HEK293 (cell line): ENCODE results near the gene SLC20A1.
"Not testable (repeated sequence)": the region's sequence is repeated elsewhere in the genome, so short reads cannot be mapped to it uniquely, and the experiment has no call there.

Source experiments
- BCL11B ChIP-seq: fragments of 450-650 bp; formaldehyde crosslinking; IDR thresholded peaks from 2 replicates; pipeline ENCODE4 v1.5.1; 2016; ENCODE audit warnings: low read depth, missing biosample characterization, missing genetic modification characterization
- CTCF ChIP-seq: fragments of 450-650 bp; formaldehyde crosslinking; IDR thresholded peaks from 2 replicates; pipeline ENCODE4 v1.5.1; 2016; ENCODE audit warnings: missing biosample characterization, missing genetic modification characterization
- KLF1 ChIP-seq: fragments of 450-650 bp; formaldehyde crosslinking; IDR thresholded peaks from 2 replicates; pipeline ENCODE4 v1.5.1; 2016; ENCODE audit warnings: missing biosample characterization, missing genetic modification characterization
- SP2 ChIP-seq: fragments of 450-650 bp; formaldehyde crosslinking; IDR thresholded peaks from 2 replicates; pipeline ENCODE4 v1.5.1; 2016; ENCODE audit warnings: missing biosample characterization, missing genetic modification characterization
- YY1 ChIP-seq: fragments of 450-650 bp; formaldehyde crosslinking; IDR thresholded peaks from 2 replicates; pipeline ENCODE4 v1.5.1; 2018; ENCODE audit warnings: missing biosample characterization, missing genetic modification characterization
- ZBTB49 ChIP-seq: fragments of 450-650 bp; formaldehyde crosslinking; IDR thresholded peaks from 2 replicates; pipeline ENCODE4 v1.5.1; 2016; ENCODE audit warnings: missing biosample characterization, missing genetic modification characterization, low read depth
- ZBTB6 ChIP-seq: fragments of 450-650 bp; formaldehyde crosslinking; IDR thresholded peaks from 2 replicates; pipeline ENCODE4 v1.5.1; 2017; ENCODE audit warnings: missing biosample characterization, missing genetic modification characterization
- ZNF132 ChIP-seq: fragments of 450-650 bp; formaldehyde crosslinking; IDR thresholded peaks from 2 replicates; pipeline ENCODE4 v1.5.1; 2017; ENCODE audit warnings: missing biosample characterization, missing genetic modification characterization, borderline replicate concordance
- ZNF174 ChIP-seq: fragments of 450-650 bp; formaldehyde crosslinking; IDR thresholded peaks from 2 replicates; pipeline ENCODE4 v1.5.0; 2017; ENCODE audit warnings: missing biosample characterization, mild to moderate bottlenecking, missing genetic modification characterization
- ZNF24 ChIP-seq: fragments of 450-650 bp; formaldehyde crosslinking; IDR thresholded peaks from 2 replicates; pipeline ENCODE4 v1.5.1; 2016; ENCODE audit warnings: missing biosample characterization, missing genetic modification characterization
- ZNF555 ChIP-seq: fragments of 450-650 bp; formaldehyde crosslinking; conservative IDR thresholded peaks from 2 replicates; pipeline ENCODE4 v1.5.1; 2017; ENCODE audit warnings: missing biosample characterization, mild to moderate bottlenecking, missing genetic modification characterization, inconsistent platforms

GRCh38 chr2:112609320-112609719, 36.4 kb upstream of the SLC20A1 start:
- not testable (repeated sequence) for TF ChIP-seq CTCF (tag by site-specific recombination); ZBTB49 (tag by site-specific recombination); BCL11B (tag by site-specific recombination); ZBTB6 (tag by site-specific recombination); SP2 (tag by site-specific recombination); YY1 (tag by site-specific recombination); KLF1 (tag by site-specific recombination); ZNF24 (tag by site-specific recombination); ZNF174 (tag by site-specific recombination); ZNF555 (tag by site-specific recombination); ZNF132
